GM12891 (cell line): ENCODE measurements around the gene RCCD1.

ENCODE experiments used
- POLR2A ChIP-seq: IDR thresholded peaks from 2 replicates; pipeline ENCODE4 v1.6.1; 2011; ENCODE audit warnings: low read depth, low read length, control low read depth
- POLR2AphosphoS5 ChIP-seq: IDR thresholded peaks from 2 replicates; pipeline ENCODE4 v1.6.1; 2011; ENCODE audit warnings: low read depth, low read length, control low read depth
- POU2F2 ChIP-seq: IDR thresholded peaks from 2 replicates; pipeline ENCODE4 v1.6.1; 2011; ENCODE audit warnings: low read depth, mild to moderate bottlenecking, control low read depth, low read length, moderate library complexity
- TAF1 ChIP-seq: IDR thresholded peaks from 2 replicates; pipeline ENCODE4 v1.6.1; 2011; ENCODE audit warnings: low read depth, low read length, control low read depth

DNA sequence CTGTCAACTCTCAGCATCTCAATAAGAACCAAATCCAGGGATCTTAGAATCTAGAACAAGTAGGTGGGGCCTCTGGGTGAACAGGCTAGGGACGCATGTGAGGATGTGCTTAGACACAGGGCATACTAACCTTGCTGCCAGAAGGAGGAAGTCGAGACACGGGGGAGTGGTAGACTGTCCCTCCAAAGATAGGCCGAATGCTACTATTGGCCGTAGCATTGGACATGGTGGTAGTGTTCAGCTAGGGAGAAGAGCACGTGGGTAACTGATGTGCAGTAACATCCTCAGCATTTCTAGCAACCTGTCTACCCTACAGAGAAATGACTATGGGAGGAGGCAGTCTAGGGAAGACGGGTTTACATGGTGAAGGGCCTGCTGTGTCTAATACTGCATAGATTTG, 15.6 kb downstream of the RCCD1 start:
- TF ChIP-seq TAF1 (no peak), POLR2A (no peak), POLR2AphosphoS5 (no peak), POU2F2 (no peak)
